GM19438 (cell line): ENCODE measurements around the gene IL17C.
A peak's percentile ranks its signal among the peaks of the same experiment; 100 is the strongest.

ENCODE experiments used
- ATAC-seq: cut with Tn5 transposase; IDR thresholded peaks from one replicate; pipeline ENCODE4 v1.9.1; 2021; ENCODE audit warnings: low read depth; ENCODE audit not compliant: unreplicated experiment

IL17C gene

GRCh38 chr16:88626646-88627045, 11.7 kb upstream of the IL17C start:
- no peak for ATAC-seq

GRCh38 chr16:88627531-88628411, 10.6 kb upstream of the IL17C start:
- ATAC-seq = no peak

GRCh38 chr16:88628512-88628974, 9.8 kb upstream of the IL17C start:
- no peak for ATAC-seq

GRCh38 chr16:88629835-88630234, 8.5 kb upstream of the IL17C start:
- no peak for ATAC-seq

- no peak for ATAC-seq
Observed at GRCh38 chr16:88630433-88630832, 7.9 kb upstream of the IL17C start.

- no peak for ATAC-seq
Observed at GRCh38 chr16:88630941-88631340, 7.4 kb upstream of the IL17C start.

GRCh38 chr16:88631384-88631783, 7.0 kb upstream of the IL17C start:
- no peak for ATAC-seq

GRCh38 chr16:88631920-88632586, 6.3 kb upstream of the IL17C start:
- ATAC-seq = no peak

GRCh38 chr16:88632587-88632930, 5.8 kb upstream of the IL17C start:
- no peak for ATAC-seq

- peak; percentile 34 for ATAC-seq
Observed at GRCh38 chr16:88633684-88634140, 4.7 kb upstream of the IL17C start.

- peak; percentile 53 for ATAC-seq
Observed at GRCh38 chr16:88634141-88634993, 4.0 kb upstream of the IL17C start.

- no peak for ATAC-seq
Observed at GRCh38 chr16:88634994-88635670, 3.2 kb upstream of the IL17C start.

GRCh38 chr16:88635671-88636319, 2.6 kb upstream of the IL17C start:
- no peak for ATAC-seq

GRCh38 chr16:88636488-88637265, 1.7 kb upstream of the IL17C start:
- ATAC-seq = no peak

GRCh38 chr16:88639231-88640038, 1.1 kb downstream of the IL17C start:
- no peak for ATAC-seq

GRCh38 chr16:88640039-88640495, 1.7 kb downstream of the IL17C start:
- no peak for ATAC-seq

GRCh38 chr16:88640498-88641247, 2.3 kb downstream of the IL17C start:
- no peak for ATAC-seq
